GM19239 (cell line): ENCODE results near the gene OXT.
A peak's percentile ranks its signal among the peaks of the same experiment; 100 is the strongest.
"Not testable (repeated sequence)": the region's sequence is repeated elsewhere in the genome, so short reads cannot be mapped to it uniquely, and the experiment has no call there.

ENCODE experiments used
- DNase-seq: peaks from one replicate; pipeline ENCODE4 v3.0.0; 2011; ENCODE audit warnings: low spot score; ENCODE audit not compliant: insufficient read length
- FAIRE-seq: peaks from 2 replicates; lab custom pipeline; 2011; peaks lifted over from hg19 to GRCh38; lab: Jason Lieb, UNC

The OXT gene

GRCh38 chr20:3106658-3107463 lies 35.4 kb downstream of the OXT start:
- DNase-seq (no peak), FAIRE-seq (no peak)

- DNase-seq (no peak), FAIRE-seq (no peak)
These were observed 36.1 kb downstream of the OXT start for GRCh38 chr20:3107464-3108025.

- DNase-seq = no peak
- no peak for FAIRE-seq
These were observed 38.2 kb downstream of the OXT start for GRCh38 chr20:3109350-3110302.

GRCh38 chr20:3111507-3111906 lies 40.1 kb downstream of the OXT start:
- FAIRE-seq (no peak), DNase-seq (no peak)

- no peak for FAIRE-seq
These were observed 40.6 kb downstream of the OXT start for GRCh38 chr20:3111995-3112394.

GRCh38 chr20:3115190-3116107 lies 44.0 kb downstream of the OXT start:
- DNase-seq (peak; percentile 78), FAIRE-seq (no peak)

More at GRCh38 chr20:3111995-3112394, 40.6 kb downstream of the OXT start:
- DNase-seq = no peak

- FAIRE-seq (no peak), DNase-seq (no peak)
These were observed 44.9 kb downstream of the OXT start for GRCh38 chr20:3116341-3116740.

GRCh38 chr20:3117839-3118379 lies 46.5 kb downstream of the OXT start:
- not testable (repeated sequence) for DNase-seq
- peak; percentile 51 for FAIRE-seq

- FAIRE-seq (no peak), DNase-seq (no peak)
These were observed 47.6 kb downstream of the OXT start for GRCh38 chr20:3119044-3119443.

GRCh38 chr20:3121271-3121911 lies 50.0 kb downstream of the OXT start:
- no peak for FAIRE-seq
- DNase-seq = no peak
